ENCODE data around the gene DYNLT4. TPM values are rescaled to one million over a fixed set of nuclear protein-coding genes. Genes with fewer than 3 reads are reported as not detected.
A peak's percentile ranks its signal among the peaks of the same experiment; 100 is the strongest.

Gene DYNLT4
- total RNA-seq, 1 experiment from 2014 or later: 4.3 TPM

DNA sequence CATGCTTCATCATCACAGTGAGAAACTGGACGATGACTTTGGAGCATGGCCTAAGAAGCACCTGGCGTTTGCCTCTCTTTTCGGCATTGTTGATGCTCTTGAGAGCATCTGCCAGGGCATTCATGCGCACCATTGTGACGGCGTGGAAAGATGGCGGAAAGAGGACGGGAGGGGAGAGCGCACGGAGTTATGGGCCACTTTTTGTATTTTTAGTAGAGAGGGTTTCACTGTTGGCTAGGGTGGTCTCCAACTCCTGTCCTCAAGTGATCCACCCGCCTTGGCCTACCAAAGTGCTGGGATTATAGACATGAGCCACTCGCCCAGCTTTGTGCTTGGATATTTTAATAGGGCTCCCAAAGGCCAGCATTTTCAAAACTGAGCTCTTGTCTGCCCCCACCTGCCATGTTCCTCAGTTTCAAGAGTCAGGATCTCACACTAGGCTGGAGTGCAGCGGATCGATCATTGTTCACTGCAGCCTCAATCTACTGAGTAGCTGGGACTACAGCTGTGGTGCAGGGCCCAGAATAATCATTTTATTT lies 26.5 kb downstream of the DYNLT4 start:
- Histone ChIP-seq H2AFZ (no peak overlapping the region), H4K20me1 (ENCODE audit: insufficient read depth) (peaks cover 43% of the 10 kb centered on the region), H3K4me3 (no peak overlapping the region), H3K36me3 (ENCODE audit: low read depth) (peaks cover 49% of the 10 kb centered on the region), H3K27ac (no peak overlapping the region), H3K79me2 (ENCODE audit: low read depth) (peaks cover 41% of the 10 kb centered on the region), H3F3A (ENCODE audit: insufficient read depth, low read depth) (peaks cover 79% of the 10 kb centered on the region), H3K27me3 (ENCODE audit: insufficient read depth, low read depth) (no peaks in the 10 kb centered on the region), H3K9me3 (ENCODE audit: insufficient read depth, low read depth) (no peaks in the 10 kb centered on the region), H3K4me1 (replicated peaks; ENCODE audit: insufficient read depth) (peaks cover 17% of the 10 kb centered on the region), H3K9me2 (ENCODE audit: insufficient read depth) (no peaks in the 10 kb centered on the region), H3K4me2 (no peak overlapping the region)
- ChIA-PET CTCF (interaction anchor here (0.6 kb wide), 1 partner anchor 172 kb away, joined by 4 read pairs; no protein-coding TSS in a partner anchor), POLR2A (ENCODE audit: unreplicated experiment) (interaction anchor here (0.6 kb wide), 1 partner anchor 158 kb away, joined by 4 read pairs; no protein-coding TSS in a partner anchor)
- BruUV-seq (replicated peaks): no TSS peak
- intact Hi-C loops (cut with micrococcal nuclease; ENCODE audit: unreplicated experiment): no loop called here
- TF ChIP-seq EZH2 (IDR thresholded peaks at IDR 0.05; ENCODE audit: low read depth) (no peak), CTCF (conservative IDR thresholded peaks at IDR 0.05) (no peak)
- no peak for DNase-seq

GRCh38 chr1:44778705-44779576 lies 28.2 kb downstream of the DYNLT4 start:
- Histone ChIP-seq H3K79me2 (ENCODE audit: low read depth) (peaks cover 57% of the 10 kb centered on the region), H3K4me3 (no peak overlapping the region), H2AFZ (no peak overlapping the region), H3K27me3 (ENCODE audit: insufficient read depth, low read depth) (no peaks in the 10 kb centered on the region), H3K4me1 (replicated peaks; ENCODE audit: insufficient read depth) (peaks cover 22% of the 10 kb centered on the region), H4K20me1 (ENCODE audit: insufficient read depth) (peaks cover 43% of the 10 kb centered on the region), H3K4me2 (peak overlapping the region; percentile 84; the same call in 1 of the 2 replicates), H3K9me2 (ENCODE audit: insufficient read depth) (no peaks in the 10 kb centered on the region), H3K9me3 (ENCODE audit: insufficient read depth, low read depth) (no peaks in the 10 kb centered on the region), H3F3A (ENCODE audit: insufficient read depth, low read depth) (peaks cover 90% of the 10 kb centered on the region), H3K27ac (no peak overlapping the region), H3K36me3 (ENCODE audit: low read depth) (peaks cover 49% of the 10 kb centered on the region)
- TF ChIP-seq EZH2 (IDR thresholded peaks at IDR 0.05; ENCODE audit: low read depth): no peak
- no peak for TF ChIP-seq CTCF (conservative IDR thresholded peaks at IDR 0.05)
- ChIA-PET POLR2A (ENCODE audit: unreplicated experiment) (no interaction called here), CTCF (no interaction called here)
- BruUV-seq (replicated peaks): no TSS peak
- intact Hi-C loops (cut with micrococcal nuclease; ENCODE audit: unreplicated experiment): no loop called here
- no peak for DNase-seq

- Histone ChIP-seq H3K27me3 (ENCODE audit: insufficient read depth, low read depth) (no peaks in the 10 kb centered on the region), H3K27ac (peak overlapping the region; percentile 98), H3K36me3 (ENCODE audit: low read depth) (peaks cover 49% of the 10 kb centered on the region), H4K20me1 (ENCODE audit: insufficient read depth) (peaks cover 43% of the 10 kb centered on the region), H3K4me1 (replicated peaks; ENCODE audit: insufficient read depth) (peaks cover 22% of the 10 kb centered on the region), H3F3A (ENCODE audit: insufficient read depth, low read depth) (peaks cover 85% of the 10 kb centered on the region), H3K4me2 (peak overlapping the region; percentile 84), H3K4me3 (peak overlapping the region; percentile 95; the same call in 1 of the 2 replicates), H3K9me2 (ENCODE audit: insufficient read depth) (no peaks in the 10 kb centered on the region), H2AFZ (no peak overlapping the region), H3K9me3 (ENCODE audit: insufficient read depth, low read depth) (no peaks in the 10 kb centered on the region), H3K79me2 (ENCODE audit: low read depth) (peaks cover 60% of the 10 kb centered on the region)
- DNase-seq: no peak
- intact Hi-C loops (cut with micrococcal nuclease; ENCODE audit: unreplicated experiment): no loop called here
- POLR2A ChIA-PET (ENCODE audit: unreplicated experiment): interaction anchor here (0.6 to 0.7 kb wide), 2 partner anchors 42 to 889 kb away, joined by 3 to 4 read pairs; no protein-coding TSS in a partner anchor
- no TSS peak for BruUV-seq (replicated peaks)
- TF ChIP-seq CTCF (conservative IDR thresholded peaks at IDR 0.05) (no peak), EZH2 (IDR thresholded peaks at IDR 0.05; ENCODE audit: low read depth) (no peak)
- CTCF ChIA-PET: no interaction called here
These were observed 29.0 kb downstream of the DYNLT4 start for GRCh38 chr1:44777969-44778635.

Measured in PC-9 (cell line).